Keratinocyte (primary cell): Measurements from ENCODE around the gene ZNF8. TPM values are rescaled to one million over a fixed set of nuclear protein-coding genes. Genes with fewer than 3 reads are reported as not detected.

ENCODE experiments used
- DNase-seq: peaks from one replicate; pipeline ENCODE4 v3.0.0-alpha.2; 2011; ENCODE audit warnings: low read depth, missing footprints, low spot score
- FAIRE-seq: peaks from 2 replicates; lab custom pipeline; 2011; peaks lifted over from hg19 to GRCh38; lab: Jason Lieb, UNC
- H2AFZ ChIP-seq: 2 replicates; pipeline ENCODE4 v1.6.0; 2012; ENCODE audit warnings: low read length, control low read depth, inconsistent platforms; ENCODE audit not compliant: control insufficient read depth
- H3K27ac ChIP-seq: 2 replicates; pipeline ENCODE4 v1.5.1; 2011; ENCODE audit warnings: low read length; ENCODE audit not compliant: control insufficient read depth, insufficient read depth
- H3K27me3 ChIP-seq: 3 replicates; pipeline ENCODE4 v1.6.0; 2011; ENCODE audit warnings: low read length; ENCODE audit not compliant: control insufficient read depth, insufficient read depth; ENCODE audit errors: extremely low read depth
- H3K36me3 ChIP-seq, 2 experiments: 2 replicates in 1 of 2; 3 replicates in 1 of 2; pipeline ENCODE4 v1.5.1; 2011; ENCODE audit warnings: low read length in 2 of 2, mild to moderate bottlenecking in 1 of 2; ENCODE audit not compliant: control insufficient read depth in 2 of 2, insufficient read depth in 2 of 2; ENCODE audit errors: extremely low read depth in 1 of 2
- H3K4me1 ChIP-seq: 3 replicates; pipeline ENCODE4 v1.5.1; 2011; ENCODE audit warnings: low read length; ENCODE audit not compliant: control insufficient read depth, insufficient read depth; ENCODE audit errors: extremely low read depth
- H3K4me2 ChIP-seq: 3 replicates; pipeline ENCODE4 v1.6.0; 2011; ENCODE audit warnings: low read depth, low read length; ENCODE audit not compliant: control insufficient read depth, insufficient read depth; ENCODE audit errors: extremely low read depth
- H3K4me3 ChIP-seq, 3 experiments: fragments of 200-600 bp in 1 of 3; sonication (generic) in 1 of 3; 2 replicates in 2 of 3; 3 replicates in 1 of 3; pipeline ENCODE4 v1.5.1; 2011 to 2016; ENCODE audit warnings: low read length in 3 of 3, mild to moderate bottlenecking in 3 of 3, control low read depth in 2 of 3, inconsistent platforms in 1 of 3, low read depth in 1 of 3, mixed read lengths in 1 of 3, mixed run types in 1 of 3, moderate library complexity in 1 of 3; ENCODE audit not compliant: control insufficient read depth in 2 of 3, insufficient read depth in 2 of 3; ENCODE audit errors: extremely low read depth in 1 of 3
- H3K79me2 ChIP-seq: 2 replicates; pipeline ENCODE4 v1.6.0; 2012; ENCODE audit warnings: low read length; ENCODE audit not compliant: control insufficient read depth, insufficient read depth
- H3K9ac ChIP-seq: 3 replicates; pipeline ENCODE4 v1.6.0; 2011; ENCODE audit warnings: low read length; ENCODE audit not compliant: control insufficient read depth, insufficient read depth; ENCODE audit errors: extremely low read depth
- H3K9me1 ChIP-seq: 3 replicates; pipeline ENCODE4 v1.6.0; 2011; ENCODE audit warnings: low read length; ENCODE audit not compliant: control insufficient read depth, insufficient read depth; ENCODE audit errors: extremely low read depth
- H3K9me3 ChIP-seq: 2 replicates; pipeline ENCODE4 v1.5.1; 2012; ENCODE audit warnings: low read depth, low read length; ENCODE audit not compliant: control insufficient read depth
- H4K20me1 ChIP-seq: 3 replicates; pipeline ENCODE4 v1.6.0; 2011; ENCODE audit warnings: low read length; ENCODE audit not compliant: control insufficient read depth, insufficient read depth; ENCODE audit errors: extremely low read depth
- CTCF ChIP-seq, 3 experiments: IDR thresholded peaks in 1 of 3; conservative IDR thresholded peaks in 1 of 3; optimal IDR thresholded peaks in 1 of 3; 2 replicates in 2 of 3; 3 replicates in 1 of 3; pipeline versions ENCODE3 to v1.5.1; 2011; ENCODE audit warnings: low read length in 3 of 3, mild to moderate bottlenecking in 3 of 3, moderate library complexity in 2 of 3, control low read depth in 1 of 3, inconsistent platforms in 1 of 3; ENCODE audit not compliant: insufficient read depth in 2 of 3; ENCODE audit errors: extremely low read depth in 1 of 3
- EZH2 ChIP-seq: IDR thresholded peaks from one replicate; pipeline ENCODE4 v1.6.1; 2012; ENCODE audit warnings: inconsistent platforms, mild to moderate bottlenecking, low read length, moderate library complexity
- dilution Hi-C: fragments of 300-500 bp; cut with MboI; formaldehyde crosslinking; loops from one replicate; pipeline ENCODE4 v1.7.0; 2020; ENCODE audit warnings: low sequenced_read_pairs; ENCODE audit not compliant: extremely low pct_ligation_motif_present
- polyA plus RNA-seq, 5 experiments: library from polyadenylated mRNA; depleted of rRNA in 3 of 5; stranded (reverse) in 3 of 5; stranded (forward) in 1 of 5; unstranded in 1 of 5; fragments of >200 nt; gene quantifications; 1 replicate in 1 of 5; 2 replicates in 3 of 5; 3 replicates in 1 of 5; pipeline versions ENCODE4 v1.2.1 to v1.2.3, GENCODE V29; 2011 to 2012; ENCODE audit warnings: missing spikeins in 2 of 5, low read depth in 1 of 5, low replicate concordance in 1 of 5

Gene ZNF8
- polyA plus RNA-seq, 1 donor (not counting 4 experiments of a cell fraction or from before 2014, with no cell fraction given), result 2.7 TPM

- H3K4me1 ChIP-seq, result no peaks in the 10 kb centered on the region
- FAIRE-seq, result no peak
- no peak overlapping the region for H3K4me3 ChIP-seq
Observed at GRCh38 chr19:58261600-58261967, 17.2 kb upstream of the ZNF8 start.

GRCh38 chr19:58261968-58262921 lies 16.5 kb upstream of the ZNF8 start:
- H3K4me2 ChIP-seq, result no peak overlapping the region
- H3K4me1 ChIP-seq, result no peaks in the 10 kb centered on the region
- H2AFZ ChIP-seq, result no peak overlapping the region
- no peak overlapping the region for H3K27ac ChIP-seq
- H4K20me1 ChIP-seq, result no peaks in the 10 kb centered on the region
- H3K9me1 ChIP-seq, result no peaks in the 10 kb centered on the region
- H3K27me3 ChIP-seq, result no peaks in the 10 kb centered on the region
- H3K36me3 ChIP-seq, result peaks cover 23 to 25% of the 10 kb centered on the region in 2 experiments
- no peak overlapping the region for H3K9ac ChIP-seq
- no peak overlapping the region for H3K4me3 ChIP-seq
- DNase-seq, result no peak
- TF ChIP-seq EZH2 (no peak), CTCF (optimal IDR thresholded peaks at IDR 0.05 in 1 of 3, IDR thresholded peaks at IDR 0.05 in 1 of 3, conservative IDR thresholded peaks at IDR 0.05 in 1 of 3; ENCODE audit: extremely low read depth in 1 of 3, insufficient read depth in 2 of 3, low read length in 3 of 3) (no peak)
- FAIRE-seq, result peak; percentile 20
- no peaks in the 10 kb centered on the region for H3K79me2 ChIP-seq
- H3K9me3 ChIP-seq, result peaks cover 82% of the 10 kb centered on the region
- dilution Hi-C loops, result no loop called here

More at GRCh38 chr19:58261600-58261967, 17.2 kb upstream of the ZNF8 start:
- Histone ChIP-seq H3K9me1 (no peaks in the 10 kb centered on the region), H3K4me2 (no peak overlapping the region), H3K27me3 (no peaks in the 10 kb centered on the region), H3K27ac (no peak overlapping the region), H3K36me3 (peaks cover 24 to 27% of the 10 kb centered on the region in 2 experiments), H2AFZ (no peak overlapping the region), H3K9me3 (peaks cover 81% of the 10 kb centered on the region), H3K9ac (no peak overlapping the region), H3K79me2 (no peaks in the 10 kb centered on the region), H4K20me1 (no peaks in the 10 kb centered on the region)
- TF ChIP-seq CTCF (optimal IDR thresholded peaks at IDR 0.05 in 1 of 3, IDR thresholded peaks at IDR 0.05 in 1 of 3, conservative IDR thresholded peaks at IDR 0.05 in 1 of 3; ENCODE audit: extremely low read depth in 1 of 3, insufficient read depth in 2 of 3, low read length in 3 of 3) (no peak), EZH2 (no peak)
- no peak for DNase-seq
- dilution Hi-C loops, result no loop called here
